ENCODE data around the gene OR51E2. TPM values are rescaled to one million over a fixed set of nuclear protein-coding genes. Genes with fewer than 3 reads are reported as not detected.

The OR51E2 gene
- total RNA-seq, 1 donor from 2014 or later, result 0.58 TPM

- no peak overlapping the region for H3K27ac Mint-ChIP-seq
- H3K9me3 Mint-ChIP-seq, result no peaks in the 10 kb centered on the region
- H3K4me3 Mint-ChIP-seq, result no peak overlapping the region
- DNase-seq (ENCODE audit: extremely low spot score, unreplicated experiment), result no peak
- H3K27me3 Mint-ChIP-seq, result no peaks in the 10 kb centered on the region
- no peak for TF ChIP-seq CTCF (conservative IDR thresholded peaks at IDR 0.05)
- no peaks in the 10 kb centered on the region for H3K36me3 Mint-ChIP-seq
- H3K4me1 Mint-ChIP-seq (ENCODE audit: unreplicated experiment), result no peaks in the 10 kb centered on the region
Observed at GRCh38 chr11:4684631-4685285, 12.9 kb downstream of the OR51E2 start.

GRCh38 chr11:4682623-4683419 is 14.8 kb downstream of the OR51E2 start:
- Mint-ChIP-seq H3K4me3 (no peak overlapping the region), H3K4me1 (ENCODE audit: unreplicated experiment) (no peaks in the 10 kb centered on the region), H3K9me3 (no peaks in the 10 kb centered on the region), H3K27me3 (no peaks in the 10 kb centered on the region), H3K27ac (no peak overlapping the region), H3K36me3 (no peaks in the 10 kb centered on the region)
- no peak for TF ChIP-seq CTCF (conservative IDR thresholded peaks at IDR 0.05)
- no peak for DNase-seq (ENCODE audit: extremely low spot score, unreplicated experiment)

- H3K36me3 Mint-ChIP-seq, result no peaks in the 10 kb centered on the region
- H3K4me3 Mint-ChIP-seq, result no peak overlapping the region
- H3K27me3 Mint-ChIP-seq, result no peaks in the 10 kb centered on the region
- DNase-seq (ENCODE audit: extremely low spot score, unreplicated experiment), result no peak
- no peaks in the 10 kb centered on the region for H3K4me1 Mint-ChIP-seq (ENCODE audit: unreplicated experiment)
- H3K9me3 Mint-ChIP-seq, result no peaks in the 10 kb centered on the region
- TF ChIP-seq CTCF (conservative IDR thresholded peaks at IDR 0.05), result no peak
- H3K27ac Mint-ChIP-seq, result no peak overlapping the region
Observed at GRCh38 chr11:4680341-4680740, 17.3 kb downstream of the OR51E2 start.

GRCh38 chr11:4677948-4678347 is 19.7 kb downstream of the OR51E2 start:
- Mint-ChIP-seq H3K36me3 (no peaks in the 10 kb centered on the region), H3K4me1 (ENCODE audit: unreplicated experiment) (no peaks in the 10 kb centered on the region), H3K27me3 (no peaks in the 10 kb centered on the region), H3K9me3 (no peaks in the 10 kb centered on the region), H3K27ac (no peak overlapping the region), H3K4me3 (no peak overlapping the region)
- DNase-seq (ENCODE audit: extremely low spot score, unreplicated experiment), result no peak
- TF ChIP-seq CTCF (conservative IDR thresholded peaks at IDR 0.05), result no peak

GRCh38 chr11:4673781-4674180 is 23.9 kb downstream of the OR51E2 start:
- no peak for DNase-seq (ENCODE audit: extremely low spot score, unreplicated experiment)
- H3K27me3 Mint-ChIP-seq, result no peaks in the 10 kb centered on the region
- H3K36me3 Mint-ChIP-seq, result no peaks in the 10 kb centered on the region
- no peaks in the 10 kb centered on the region for H3K4me1 Mint-ChIP-seq (ENCODE audit: unreplicated experiment)
- TF ChIP-seq CTCF (conservative IDR thresholded peaks at IDR 0.05), result no peak
- no peak overlapping the region for H3K4me3 Mint-ChIP-seq
- H3K9me3 Mint-ChIP-seq, result peaks cover 3% of the 10 kb centered on the region
- no peak overlapping the region for H3K27ac Mint-ChIP-seq
